ENCODE measurements around the gene PTGER1. TPM values are rescaled to one million over a fixed set of nuclear protein-coding genes. Genes with fewer than 3 reads are reported as not detected.
"Not testable (repeated sequence)": the region's sequence is repeated elsewhere in the genome, so short reads cannot be mapped to it uniquely, and the experiment has no call there.

PTGER1 gene, protein sequence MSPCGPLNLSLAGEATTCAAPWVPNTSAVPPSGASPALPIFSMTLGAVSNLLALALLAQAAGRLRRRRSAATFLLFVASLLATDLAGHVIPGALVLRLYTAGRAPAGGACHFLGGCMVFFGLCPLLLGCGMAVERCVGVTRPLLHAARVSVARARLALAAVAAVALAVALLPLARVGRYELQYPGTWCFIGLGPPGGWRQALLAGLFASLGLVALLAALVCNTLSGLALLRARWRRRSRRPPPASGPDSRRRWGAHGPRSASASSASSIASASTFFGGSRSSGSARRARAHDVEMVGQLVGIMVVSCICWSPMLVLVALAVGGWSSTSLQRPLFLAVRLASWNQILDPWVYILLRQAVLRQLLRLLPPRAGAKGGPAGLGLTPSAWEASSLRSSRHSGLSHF
- 0.71 and 0.73 TPM in 2 replicates for total RNA-seq

DNA sequence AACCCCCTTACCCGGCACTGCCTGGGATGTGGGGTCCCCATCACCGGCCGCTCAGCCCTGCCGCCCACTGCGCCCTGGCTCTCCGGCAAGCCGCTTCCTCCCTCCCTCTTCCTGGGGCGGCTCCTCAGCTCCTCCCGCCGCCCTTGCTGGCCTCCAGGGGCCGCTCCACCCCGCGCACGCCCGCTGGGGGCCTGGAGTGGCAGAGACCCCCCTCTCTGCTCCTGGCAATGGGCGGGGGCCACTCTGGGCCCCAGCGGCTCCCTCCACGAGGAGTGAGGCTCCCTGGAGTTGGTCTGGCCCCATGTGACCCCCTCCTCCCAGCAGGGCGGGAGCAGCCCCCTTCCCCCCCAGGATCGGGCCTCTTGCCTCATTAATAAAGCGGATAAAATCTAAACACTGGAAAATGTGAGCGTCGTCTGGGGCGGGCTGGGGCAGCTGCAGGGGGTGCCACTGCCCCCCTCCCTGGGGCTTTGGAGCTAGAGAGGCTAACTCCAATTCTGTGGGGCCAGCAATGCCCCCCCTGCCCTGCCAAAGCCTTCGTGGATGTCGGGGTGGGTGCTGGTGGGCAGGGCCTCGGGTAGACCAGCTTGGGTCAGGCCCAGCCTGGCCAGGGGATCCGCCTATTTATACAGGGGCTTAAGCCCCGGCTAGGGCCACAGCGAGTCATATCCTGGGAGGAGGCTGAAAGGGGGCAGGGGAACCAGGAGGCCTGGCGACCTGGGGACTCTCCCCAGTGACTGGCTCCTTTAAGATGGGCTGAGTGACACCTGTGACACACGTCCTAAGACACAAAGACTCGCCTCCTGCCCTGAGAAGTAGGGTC, at the start of gene PTGER1:
Gene PTGER1, minus strand, starts transcription at position 104 of the 823 bp plus-strand sequence. CDS start 1,034 bp downstream, outside the sequence.
- no peak for DNase-seq (ENCODE audit: low read depth, low spot score)

DNA sequence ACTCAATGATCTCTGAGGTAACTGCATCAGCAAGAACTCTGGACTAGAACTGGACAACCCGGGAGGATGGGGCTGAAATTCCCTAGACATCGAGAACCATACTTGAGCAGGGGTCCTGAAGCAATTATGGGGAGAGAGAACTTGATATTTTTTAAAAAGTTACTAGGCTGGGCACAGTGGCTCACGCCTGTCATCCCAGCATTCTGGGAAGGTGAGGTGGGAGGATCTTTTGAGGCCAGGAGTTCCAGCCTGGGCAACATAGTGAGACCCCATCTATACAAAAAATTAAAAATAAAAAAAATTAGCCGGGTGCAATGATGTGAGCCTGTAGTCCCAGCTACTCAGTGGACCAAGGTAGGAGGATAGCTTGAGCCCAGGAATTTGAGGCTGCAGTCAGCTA, 45.4 kb upstream of the PTGER1 start:
- no peak for DNase-seq (ENCODE audit: low read depth, low spot score)

DNA sequence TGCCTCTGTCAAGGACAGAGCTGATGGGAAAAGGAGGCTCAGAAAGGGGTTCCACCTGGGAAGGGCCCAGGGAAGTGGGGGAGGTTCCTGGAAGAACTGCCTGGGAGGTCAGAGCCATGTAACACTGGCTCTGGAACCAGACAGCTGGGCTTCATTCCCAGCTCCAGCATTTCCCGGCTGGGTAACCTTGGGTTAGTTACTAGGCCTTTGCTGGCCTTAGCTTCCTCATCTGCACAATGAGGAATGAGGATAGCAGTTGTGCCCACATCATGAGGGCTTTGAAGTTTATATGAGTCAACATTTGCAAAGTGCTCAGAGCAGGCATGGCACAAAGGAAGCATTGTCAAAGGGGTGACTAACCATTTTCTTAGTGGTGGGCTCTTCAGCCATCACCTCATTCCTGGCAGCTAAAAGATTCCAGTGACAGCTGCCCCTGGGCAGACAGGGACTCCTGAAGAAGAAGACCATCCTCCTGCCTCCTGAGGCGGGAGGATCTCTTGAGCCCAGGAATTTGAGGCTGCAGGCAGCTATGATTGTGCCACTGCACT, 44.8 kb upstream of the PTGER1 start:
- peak; percentile 66 for DNase-seq (ENCODE audit: low read depth, low spot score)

DNA sequence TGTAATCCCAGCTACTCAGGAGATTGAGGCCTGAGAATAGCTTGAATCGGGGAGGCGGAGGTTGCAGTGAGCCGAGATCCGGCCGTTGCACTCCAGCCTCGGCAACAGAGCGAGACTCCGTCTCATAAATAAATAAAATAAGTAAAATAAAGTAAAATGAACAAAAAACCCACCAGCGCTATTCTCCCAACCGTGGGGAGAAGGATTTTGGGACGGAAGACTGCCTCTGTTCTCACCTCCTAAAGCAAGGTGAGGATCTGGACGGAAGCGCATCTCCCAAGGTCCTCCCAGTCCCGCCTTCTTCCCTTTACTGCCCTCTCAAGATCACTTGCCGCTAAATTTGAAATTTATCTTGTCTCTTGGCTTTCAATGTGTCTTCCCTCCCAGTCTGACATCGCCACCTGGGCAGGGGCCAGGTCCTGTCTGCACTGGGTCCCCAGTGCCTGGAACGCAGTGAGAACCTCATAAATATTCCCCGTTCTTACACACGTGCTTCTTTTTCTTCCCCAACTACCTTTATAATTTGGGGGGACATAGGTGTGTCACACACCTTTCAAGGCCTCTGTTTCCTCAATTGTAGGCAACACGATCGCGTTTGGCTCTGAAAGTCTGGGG, 44.2 kb upstream of the PTGER1 start:
- no peak for DNase-seq (ENCODE audit: low read depth, low spot score)

DNA sequence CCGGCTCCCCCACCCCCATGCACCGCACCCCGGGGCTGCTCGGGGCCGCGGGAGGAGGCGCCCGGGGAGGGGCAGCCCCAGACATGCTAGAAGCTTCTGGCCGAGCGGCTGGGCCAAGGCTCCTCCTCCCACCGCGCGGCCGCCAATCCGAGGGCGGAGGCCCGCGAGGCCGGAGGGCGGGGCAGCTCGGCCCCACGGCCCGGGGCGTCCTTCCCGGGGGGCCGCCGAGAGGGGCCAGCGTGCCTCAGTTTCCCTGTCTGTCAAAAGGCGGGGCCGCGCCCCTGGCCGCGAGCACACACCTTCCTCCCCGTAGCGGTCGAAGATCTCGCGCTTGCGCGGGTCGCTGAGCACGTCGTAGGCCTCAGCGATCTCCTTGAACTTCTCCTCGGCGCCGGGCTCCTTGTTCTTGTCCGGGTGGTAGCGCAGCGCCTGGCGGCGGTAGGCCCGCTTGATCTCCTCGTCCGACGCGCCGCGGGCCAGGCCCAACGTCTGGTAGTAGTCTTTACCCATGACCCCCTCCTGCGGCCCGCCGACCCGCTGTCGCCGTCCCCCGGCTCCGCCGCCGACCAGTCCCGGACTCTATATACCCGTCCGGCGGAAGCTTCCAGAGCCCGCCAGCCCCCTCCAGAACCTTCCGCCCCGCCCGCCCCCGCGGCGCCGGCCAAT, 42.8 kb upstream of the PTGER1 start, which contains the start of gene DNAJB1:
Gene DNAJB1, minus strand, starts transcription at position 558 of the 666 bp plus-strand sequence. Its CDS starts 48 bp downstream, at position 510.
- DNase-seq (ENCODE audit: low read depth, low spot score), result no peak

GRCh38 chr19:14517446-14517839, 42.3 kb upstream of the PTGER1 start:
- DNase-seq (ENCODE audit: low read depth, low spot score), result no peak

DNA sequence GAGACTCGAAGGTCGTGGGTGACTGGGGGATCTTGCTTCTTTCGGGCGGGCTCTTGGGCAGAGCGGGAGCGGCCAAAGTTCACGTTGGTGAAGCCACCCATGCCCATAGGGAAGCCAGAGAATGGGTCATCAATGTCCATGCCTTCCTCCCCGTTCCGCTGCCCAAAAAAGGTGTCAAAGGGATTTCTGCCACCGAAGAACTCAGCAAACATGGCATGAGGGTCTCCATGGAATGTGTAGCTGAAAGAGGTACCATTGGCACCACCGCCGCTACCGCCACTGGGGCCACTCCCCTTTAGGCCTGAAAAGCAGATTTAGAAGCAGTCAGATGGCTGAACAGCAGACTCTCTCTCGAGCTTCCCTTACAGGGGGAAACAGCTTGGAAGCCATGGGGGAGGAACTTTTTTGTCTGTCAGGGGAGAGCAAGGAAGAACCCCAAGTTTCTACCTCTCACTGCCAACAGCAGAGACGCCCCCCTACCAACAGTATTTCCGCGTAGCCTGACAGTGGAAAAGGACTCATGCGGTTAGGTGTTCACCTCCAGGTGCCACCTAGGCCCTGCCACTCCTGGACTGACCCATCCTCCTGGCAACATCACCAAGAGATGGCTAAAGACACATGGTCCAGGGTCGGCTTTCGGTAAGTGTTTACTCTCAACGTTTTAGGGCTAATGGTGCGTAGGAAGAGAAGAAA, 41.7 kb upstream of the PTGER1 start:
- no peak for DNase-seq (ENCODE audit: low read depth, low spot score)

GRCh38 chr19:14516048-14516534, 40.9 kb upstream of the PTGER1 start:
- no peak for DNase-seq (ENCODE audit: low read depth, low spot score)

DNA sequence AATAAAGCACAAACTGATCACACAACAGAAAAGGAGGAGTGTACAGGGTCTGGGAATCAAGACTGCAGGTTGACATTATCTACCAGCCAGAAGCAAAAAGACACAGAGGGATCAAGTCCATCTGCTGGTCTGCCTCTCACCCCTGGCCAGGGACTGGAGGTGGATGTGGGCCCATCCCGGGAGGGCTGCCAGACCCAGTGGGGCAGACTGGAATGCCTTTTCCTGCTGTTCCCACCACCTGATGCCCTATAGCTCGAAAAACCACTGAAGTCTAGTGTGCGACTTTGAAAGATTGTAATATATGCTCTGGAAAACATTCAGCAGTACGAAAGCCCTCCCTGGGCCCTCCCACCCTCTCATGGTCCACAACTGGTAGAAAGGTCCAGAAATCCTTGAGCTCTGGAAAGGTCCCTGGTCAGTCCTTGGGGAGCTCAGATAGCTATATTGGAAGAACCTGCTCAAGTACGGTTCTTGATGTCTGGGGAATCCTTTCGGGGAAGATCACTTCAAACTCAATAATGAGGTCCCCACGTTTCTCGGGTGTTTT, 40.4 kb upstream of the PTGER1 start:
- no peak for DNase-seq (ENCODE audit: low read depth, low spot score)

DNA sequence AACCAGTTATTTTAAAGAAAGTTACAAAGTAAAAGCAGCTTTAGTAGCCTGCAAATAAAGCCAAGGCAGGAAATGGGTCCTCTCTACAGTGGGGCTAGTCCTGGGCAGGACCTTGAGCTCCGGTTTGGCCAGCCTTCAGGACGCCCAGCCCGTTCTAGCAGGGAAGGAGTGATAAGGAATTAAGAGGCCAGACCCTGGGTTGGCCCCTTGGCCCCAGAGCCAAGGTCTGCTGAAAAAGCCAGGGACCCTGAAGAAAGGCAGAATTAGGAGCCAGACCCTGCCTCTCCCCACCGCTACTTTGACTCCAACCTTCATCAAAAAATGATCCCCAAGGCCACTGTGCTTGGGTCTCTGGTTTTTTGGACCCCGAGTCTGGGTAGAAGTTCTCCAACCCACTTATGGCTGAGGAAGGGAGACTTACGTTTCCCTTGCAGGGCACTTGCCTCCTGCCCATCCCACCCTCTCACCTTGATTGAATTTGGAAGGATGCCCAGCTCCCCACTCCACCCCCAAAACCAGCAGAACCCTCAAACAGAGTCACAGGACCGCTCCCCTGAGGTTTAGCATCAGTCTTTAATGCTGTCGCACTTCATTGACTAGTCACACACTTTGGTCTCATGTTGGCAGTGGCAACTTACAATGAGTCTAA, 39.2 kb upstream of the PTGER1 start:
- no peak for DNase-seq (ENCODE audit: low read depth, low spot score)

- no peak for DNase-seq (ENCODE audit: low read depth, low spot score)
These were observed 37.3 kb upstream of the PTGER1 start for GRCh38 chr19:14512406-14512961.

DNA sequence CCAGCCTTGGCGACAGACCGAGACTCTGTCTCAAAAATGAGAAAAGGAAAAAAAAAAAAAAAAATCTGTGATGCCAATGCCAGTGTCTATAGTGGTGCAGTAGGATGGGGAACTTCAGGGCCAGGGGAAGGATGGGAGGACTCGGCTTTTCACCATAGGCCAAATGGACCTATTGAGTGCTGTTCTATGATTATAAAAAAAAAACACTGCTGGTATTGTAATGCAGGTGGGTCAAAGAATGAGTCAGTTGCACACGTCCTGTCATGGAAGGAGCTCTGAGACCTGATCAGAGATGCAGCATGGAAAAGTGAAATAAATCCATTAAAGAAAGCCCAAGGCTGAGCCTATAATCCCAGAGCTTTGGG, 36.1 kb upstream of the PTGER1 start:
- no peak for DNase-seq (ENCODE audit: low read depth, low spot score)

- DNase-seq (ENCODE audit: low read depth, low spot score), result no peak
These were observed 35.4 kb upstream of the PTGER1 start for GRCh38 chr19:14510311-14511228.

GRCh38 chr19:14507704-14508542, 32.8 kb upstream of the PTGER1 start:
- DNase-seq (ENCODE audit: low read depth, low spot score), result no peak

- no peak for DNase-seq (ENCODE audit: low read depth, low spot score)
These were observed 30.5 kb upstream of the PTGER1 start for GRCh38 chr19:14505488-14506239.

- not testable (repeated sequence) for DNase-seq (ENCODE audit: low read depth, low spot score)
These were observed 29.4 kb upstream of the PTGER1 start for GRCh38 chr19:14504575-14504974.
